RKO (cell line): Measurements from ENCODE around the gene STK11IP.

ENCODE experiments used
- DNase-seq: peaks from one replicate; pipeline ENCODE4 v3.0.0-alpha.2; 2016; ENCODE audit warnings: low spot score

The STK11IP gene, protein sequence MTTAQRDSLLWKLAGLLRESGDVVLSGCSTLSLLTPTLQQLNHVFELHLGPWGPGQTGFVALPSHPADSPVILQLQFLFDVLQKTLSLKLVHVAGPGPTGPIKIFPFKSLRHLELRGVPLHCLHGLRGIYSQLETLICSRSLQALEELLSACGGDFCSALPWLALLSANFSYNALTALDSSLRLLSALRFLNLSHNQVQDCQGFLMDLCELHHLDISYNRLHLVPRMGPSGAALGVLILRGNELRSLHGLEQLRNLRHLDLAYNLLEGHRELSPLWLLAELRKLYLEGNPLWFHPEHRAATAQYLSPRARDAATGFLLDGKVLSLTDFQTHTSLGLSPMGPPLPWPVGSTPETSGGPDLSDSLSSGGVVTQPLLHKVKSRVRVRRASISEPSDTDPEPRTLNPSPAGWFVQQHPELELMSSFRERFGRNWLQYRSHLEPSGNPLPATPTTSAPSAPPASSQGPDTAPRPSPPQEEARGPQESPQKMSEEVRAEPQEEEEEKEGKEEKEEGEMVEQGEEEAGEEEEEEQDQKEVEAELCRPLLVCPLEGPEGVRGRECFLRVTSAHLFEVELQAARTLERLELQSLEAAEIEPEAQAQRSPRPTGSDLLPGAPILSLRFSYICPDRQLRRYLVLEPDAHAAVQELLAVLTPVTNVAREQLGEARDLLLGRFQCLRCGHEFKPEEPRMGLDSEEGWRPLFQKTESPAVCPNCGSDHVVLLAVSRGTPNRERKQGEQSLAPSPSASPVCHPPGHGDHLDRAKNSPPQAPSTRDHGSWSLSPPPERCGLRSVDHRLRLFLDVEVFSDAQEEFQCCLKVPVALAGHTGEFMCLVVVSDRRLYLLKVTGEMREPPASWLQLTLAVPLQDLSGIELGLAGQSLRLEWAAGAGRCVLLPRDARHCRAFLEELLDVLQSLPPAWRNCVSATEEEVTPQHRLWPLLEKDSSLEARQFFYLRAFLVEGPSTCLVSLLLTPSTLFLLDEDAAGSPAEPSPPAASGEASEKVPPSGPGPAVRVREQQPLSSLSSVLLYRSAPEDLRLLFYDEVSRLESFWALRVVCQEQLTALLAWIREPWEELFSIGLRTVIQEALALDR

DNA sequence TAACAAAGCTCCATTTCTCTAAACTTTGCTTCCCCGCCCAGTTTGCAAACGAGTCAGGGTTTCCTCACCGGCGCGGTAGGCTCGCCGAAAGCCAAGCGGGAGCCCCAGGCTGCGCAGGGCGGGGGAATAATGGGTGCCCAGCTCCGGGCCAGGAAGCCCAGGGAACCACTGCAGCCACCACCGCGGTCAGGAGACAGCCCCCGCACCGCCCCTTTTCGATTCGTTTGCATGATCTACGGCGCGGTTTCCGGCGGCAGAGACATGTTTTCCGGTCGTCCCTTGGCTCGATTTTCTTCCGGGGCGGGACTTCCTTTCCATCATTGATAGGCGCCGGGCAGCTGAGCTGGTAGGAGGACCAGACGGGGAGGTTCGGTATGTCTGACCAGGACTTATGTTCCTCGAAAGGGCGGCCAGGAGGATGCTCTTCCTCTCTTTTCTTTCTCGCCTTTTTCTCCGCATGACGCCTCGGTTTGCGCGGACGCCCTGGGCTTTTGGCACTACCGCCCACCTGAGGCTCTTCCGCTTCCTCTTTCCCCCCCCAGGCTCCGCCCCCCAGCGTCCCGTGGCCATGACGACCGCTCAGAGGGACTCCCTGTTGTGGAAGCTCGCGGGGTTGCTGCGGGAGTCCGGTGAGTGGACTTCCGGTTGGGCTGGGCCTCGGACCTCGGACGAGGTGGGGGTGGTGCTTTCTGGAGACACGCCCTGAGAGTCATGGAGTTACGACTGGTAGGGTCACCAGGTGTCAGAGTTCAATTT, at the start of gene STK11IP:
STK11IP (plus strand) TSS at position 306 of the 756 bp plus-strand sequence; CDS start at position 569, 263 bp downstream.
- DNase-seq, result peak; percentile 90

GRCh38 chr2:219548990-219549389, 48.7 kb upstream of the STK11IP start:
- DNase-seq, result no peak

GRCh38 chr2:219549619-219550018, 48.0 kb upstream of the STK11IP start:
- DNase-seq, result no peak

GRCh38 chr2:219551441-219552381, 45.9 kb upstream of the STK11IP start:
- no peak for DNase-seq

DNA sequence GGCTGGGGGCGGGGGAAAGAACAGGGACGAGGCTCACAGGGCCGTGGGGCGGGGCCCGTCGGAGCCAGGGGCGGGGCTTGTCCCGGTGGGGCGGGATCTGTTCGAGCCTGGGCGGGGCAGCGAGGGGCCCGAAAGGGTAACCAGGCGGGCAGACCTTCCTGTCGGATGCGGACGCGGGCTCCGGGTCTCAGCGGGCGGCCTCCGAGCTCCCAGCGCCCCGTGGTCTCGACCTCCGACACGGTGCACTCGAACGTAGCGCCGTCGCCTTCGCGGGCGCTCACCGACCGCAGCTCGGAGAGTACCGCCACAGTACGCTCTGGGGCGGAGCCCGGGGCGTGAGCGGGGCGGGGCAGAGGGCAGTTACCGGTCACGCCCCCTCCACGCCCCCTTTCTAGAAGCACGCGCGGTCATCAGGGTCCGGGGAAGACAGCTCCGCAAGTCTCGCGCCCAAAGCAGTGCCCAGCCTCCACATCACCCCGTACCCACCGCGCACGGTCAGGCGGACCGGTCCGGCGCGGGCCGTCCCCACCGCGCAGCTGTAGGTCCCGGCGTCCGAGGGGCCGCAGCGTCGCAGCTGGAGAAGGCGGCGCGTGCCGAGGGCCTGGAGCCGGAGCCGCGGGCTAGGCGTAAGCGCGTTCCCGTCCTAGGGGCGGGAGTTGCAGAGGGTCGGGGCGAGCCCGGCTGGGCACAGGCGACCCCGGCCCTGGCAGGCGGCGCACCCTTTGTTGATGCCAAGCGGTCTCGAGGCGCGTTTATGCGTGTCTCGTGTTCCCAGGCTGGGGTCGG, 45.1 kb upstream of the STK11IP start:
- DNase-seq, result no peak

GRCh38 chr2:219553168-219553417, 44.6 kb upstream of the STK11IP start:
- DNase-seq, result no peak

DNA sequence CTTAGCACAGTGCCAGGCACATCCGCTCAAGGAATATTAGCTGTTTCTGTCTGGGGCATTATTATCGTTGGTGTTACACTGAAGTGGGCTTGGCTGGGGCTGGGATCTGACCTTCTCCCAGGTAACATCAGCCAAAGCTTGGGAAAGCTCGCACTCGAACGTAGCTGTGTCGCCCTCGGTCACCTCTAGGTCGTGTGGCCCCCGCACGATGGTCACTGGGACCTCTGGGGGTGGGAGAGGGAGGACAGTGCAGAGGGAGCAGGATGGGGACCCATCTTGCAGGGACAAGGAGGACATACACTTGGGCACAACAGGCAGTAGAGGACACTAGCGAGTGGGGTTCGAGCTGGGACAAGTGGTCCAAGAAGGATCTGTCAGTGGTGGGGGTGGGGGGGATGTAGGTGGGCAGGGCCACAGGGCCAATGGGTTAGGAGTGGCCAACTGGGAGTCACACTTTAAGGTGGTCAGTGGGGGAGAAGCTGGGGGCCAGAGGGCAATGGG, 44.1 kb upstream of the STK11IP start:
- no peak for DNase-seq

DNA sequence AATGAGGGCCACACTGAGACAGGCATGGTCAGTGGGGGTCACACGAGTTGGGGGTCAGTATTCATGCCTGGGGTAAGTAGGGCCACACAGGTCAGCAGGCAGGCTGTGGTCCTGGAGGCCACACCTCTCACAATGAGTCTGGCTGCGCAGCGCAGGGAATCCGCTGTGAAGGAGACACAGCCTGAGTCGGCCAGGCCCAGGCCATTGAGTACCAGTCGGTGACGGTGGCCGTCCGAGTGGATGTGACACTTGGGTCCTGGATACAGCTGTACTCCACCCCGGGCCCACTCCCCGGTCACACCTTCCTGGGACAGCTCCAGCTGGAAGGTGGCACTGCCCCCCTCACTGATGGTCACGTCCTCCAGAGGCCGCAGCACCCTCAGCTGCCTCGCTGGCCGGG, 43.3 kb upstream of the STK11IP start:
- no peak for DNase-seq

DNA sequence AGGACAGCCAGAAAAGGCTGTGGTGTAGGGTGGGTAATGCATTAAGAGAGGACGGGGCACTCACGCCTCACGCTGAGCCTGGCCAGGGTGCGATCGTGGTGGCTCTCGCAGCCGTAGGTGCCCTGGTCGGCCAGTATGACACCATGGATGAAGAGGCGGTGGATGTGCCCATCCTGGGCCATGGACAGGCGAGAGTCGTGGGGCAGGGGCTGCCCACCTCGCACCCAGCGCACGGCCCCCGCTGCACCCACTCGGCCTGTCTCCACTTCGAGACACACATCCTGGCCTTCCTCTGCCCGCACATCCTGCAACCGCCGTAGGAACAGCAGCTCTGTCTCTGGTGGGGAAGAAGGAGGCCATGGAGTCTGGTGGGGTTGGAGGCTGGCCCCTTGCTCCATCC, 41.7 kb upstream of the STK11IP start:
- no peak for DNase-seq

DNA sequence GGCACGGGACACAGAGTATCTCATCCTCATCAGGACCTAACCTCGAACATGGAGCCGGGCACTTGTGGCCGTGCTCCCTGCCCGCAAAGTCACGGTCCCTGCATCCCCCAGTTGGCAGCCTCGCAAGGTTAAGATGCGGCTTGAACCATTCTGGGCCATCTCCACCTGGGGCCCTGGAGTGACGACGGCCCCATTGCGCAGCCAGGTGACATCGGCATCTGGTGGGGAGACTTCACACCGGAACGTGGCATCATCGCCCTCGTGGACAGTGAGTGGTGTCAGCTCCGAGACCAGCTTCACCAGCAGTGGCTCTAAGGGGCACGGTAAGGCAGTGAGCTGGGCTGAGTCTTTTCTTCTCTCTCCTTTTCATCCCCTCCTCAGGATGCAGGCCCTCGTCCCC, 41.2 kb upstream of the STK11IP start:
- DNase-seq, result no peak

GRCh38 chr2:219557320-219557719, 40.3 kb upstream of the STK11IP start:
- no peak for DNase-seq

DNA sequence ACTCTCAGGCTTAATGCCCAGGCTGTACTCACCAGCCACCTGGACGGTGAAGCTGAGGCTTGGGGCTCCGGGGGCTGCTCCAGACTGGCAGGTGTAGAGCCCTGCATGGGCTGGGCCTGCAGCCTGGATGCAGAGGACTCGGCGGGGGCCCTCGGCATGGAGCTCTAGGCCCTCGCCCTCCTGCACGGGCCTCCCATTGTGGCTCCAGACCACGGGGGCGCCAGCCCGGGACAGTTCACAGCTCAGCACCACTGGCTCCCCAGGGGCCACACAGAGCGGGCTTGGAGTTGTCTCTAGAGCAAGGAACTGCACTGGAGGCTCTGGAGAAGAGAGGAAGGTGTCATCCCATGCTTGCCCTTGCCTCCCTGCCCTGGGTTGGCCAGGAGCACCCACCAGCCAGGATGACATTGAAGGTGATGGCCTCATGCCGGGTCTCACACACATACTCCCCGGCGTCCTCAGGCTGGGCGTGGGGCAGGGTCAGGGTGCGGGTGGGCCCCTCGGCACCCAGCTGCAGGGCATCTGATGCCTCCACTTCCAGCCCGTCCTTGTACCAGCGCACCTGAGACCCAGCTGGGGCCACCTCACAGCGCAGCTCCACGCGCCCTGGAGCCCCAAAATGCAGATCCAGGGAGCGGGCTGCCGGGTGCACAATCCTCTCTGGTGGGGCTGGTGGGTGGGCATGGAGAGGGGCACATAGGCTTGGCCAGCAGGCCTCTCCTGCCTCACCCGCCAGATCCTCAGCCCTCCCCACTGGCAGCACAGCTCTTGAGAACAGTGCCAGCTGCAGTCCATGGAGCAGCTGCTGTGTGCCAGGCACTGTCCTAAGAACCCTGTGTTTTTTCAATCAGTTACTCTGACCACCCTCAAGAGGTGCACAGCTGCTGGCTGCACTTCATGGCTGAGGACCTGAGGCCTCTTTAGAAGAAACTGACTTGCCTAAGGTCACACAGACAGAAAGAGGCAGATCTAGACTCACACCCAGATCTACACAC, 39.6 kb upstream of the STK11IP start:
- DNase-seq, result no peak

GRCh38 chr2:219559156-219559915, 38.3 kb upstream of the STK11IP start:
- DNase-seq, result no peak

DNA sequence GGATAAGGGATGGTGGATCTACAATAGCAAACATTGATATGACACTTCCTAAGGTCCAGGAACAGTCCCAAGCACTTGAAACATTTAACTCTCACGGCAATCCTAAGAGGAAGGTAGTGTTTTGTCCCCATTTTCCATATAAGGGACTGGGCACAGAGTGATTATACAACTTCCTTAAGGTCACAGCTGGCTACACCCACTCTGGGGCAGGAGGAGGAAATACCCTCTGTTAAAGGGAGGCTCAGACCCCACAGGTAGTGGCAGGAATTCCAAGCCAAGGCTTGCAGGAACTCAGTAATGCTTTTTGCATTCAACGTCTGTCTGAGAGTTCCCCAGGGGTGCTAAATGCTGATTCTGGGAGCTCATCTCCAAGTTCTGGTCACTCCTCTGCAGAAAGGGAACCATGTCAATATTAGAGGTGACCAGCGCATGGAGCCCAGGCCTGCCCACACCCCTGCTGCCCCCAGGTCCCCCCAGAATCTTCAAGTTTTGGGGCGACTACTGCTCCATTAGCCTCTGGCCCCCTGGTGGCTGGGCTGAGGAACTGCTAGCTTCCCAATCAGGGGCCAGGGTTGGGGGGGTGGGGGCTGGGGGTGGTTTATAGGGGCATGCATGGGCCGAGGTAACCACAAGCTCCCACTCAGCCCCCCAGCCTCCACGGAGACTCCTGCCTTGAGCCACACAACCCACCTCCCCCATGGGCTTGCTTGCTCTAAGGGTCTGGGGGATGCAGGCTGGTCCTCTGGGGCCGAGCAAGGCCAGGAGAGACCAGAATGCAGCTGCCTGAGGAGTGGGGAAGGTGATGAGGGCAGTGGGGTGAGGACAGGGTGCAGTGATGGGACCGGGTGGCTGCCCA, 37.4 kb upstream of the STK11IP start:
- no peak for DNase-seq

DNA sequence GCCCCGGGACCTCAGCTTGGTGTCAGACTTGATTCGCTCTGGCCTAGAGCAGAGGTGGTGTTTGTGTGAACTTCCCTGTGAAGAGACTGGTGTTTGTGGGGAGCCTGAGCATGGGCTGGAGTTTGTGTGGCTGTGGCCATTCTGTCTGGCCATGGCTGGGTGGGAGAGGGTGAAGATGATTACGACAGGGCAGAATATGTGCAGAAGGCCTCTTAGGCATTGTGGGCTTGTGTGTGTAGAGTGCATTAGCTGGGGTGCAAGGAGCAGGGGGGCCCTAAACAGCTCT, 36.8 kb upstream of the STK11IP start:
- DNase-seq, result no peak

DNA sequence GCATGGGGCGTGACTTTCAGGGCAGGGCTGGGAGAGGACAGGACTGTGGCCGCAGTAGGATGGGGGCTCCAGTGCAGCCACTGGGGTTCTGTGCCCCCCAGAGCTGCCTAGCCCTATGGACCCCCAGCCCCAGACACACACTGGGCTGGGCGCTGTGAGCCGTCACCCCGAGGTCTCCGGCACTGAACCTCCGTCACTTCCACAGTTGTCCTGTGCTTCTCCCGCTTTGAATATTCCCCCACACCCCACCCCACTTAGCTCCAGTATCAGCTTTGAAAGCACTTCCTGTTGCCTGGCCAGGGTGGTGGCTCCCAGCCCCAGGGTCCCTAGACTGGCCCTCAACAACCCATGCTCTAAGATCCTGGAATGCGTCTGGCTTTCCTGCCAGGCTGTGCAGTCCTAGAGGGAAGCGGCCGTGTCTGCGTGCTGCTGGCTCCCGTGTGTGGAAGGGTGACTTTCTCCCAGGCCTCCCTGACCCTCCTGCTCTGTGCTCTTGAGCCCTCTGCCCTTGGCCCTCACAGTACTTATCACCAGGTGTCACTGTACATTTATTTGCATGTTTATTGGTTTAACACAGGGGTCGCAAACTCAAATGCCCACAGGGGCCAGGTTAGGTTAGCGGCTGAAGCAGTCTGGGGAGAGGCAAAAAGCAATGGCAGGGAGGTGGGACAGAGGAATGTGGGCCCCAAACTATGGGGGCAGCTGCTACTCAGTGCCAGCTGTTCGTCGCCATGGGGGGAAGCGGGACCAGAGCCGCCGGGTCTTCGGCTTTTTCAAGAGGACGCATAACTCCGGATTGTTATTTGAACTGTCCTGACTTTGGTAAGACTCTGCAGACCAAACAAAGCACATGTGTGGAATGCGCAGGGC, 36.2 kb upstream of the STK11IP start:
- no peak for DNase-seq
